Smooth muscle cell (in vitro differentiated cells): ENCODE results near the gene ZNF496. TPM values are rescaled to one million over a fixed set of nuclear protein-coding genes. Genes with fewer than 3 reads are reported as not detected.

Experiments used
- DNase-seq: peaks from one replicate; lab custom pipeline; 2025; ENCODE audit not compliant: unreplicated experiment; lab: John Stamatoyannopoulos, UW
- H2AFZ ChIP-seq: fragments of 200-600 bp; sonication (generic); 2 replicates; pipeline ENCODE4 v1.6.0; 2016; ENCODE audit warnings: antibody characterized with exemption, low read depth, mild to moderate bottlenecking
- H3F3A ChIP-seq: fragments of 200-600 bp; sonication (generic); 2 replicates; pipeline ENCODE4 v1.6.0; 2017; ENCODE audit warnings: antibody characterized with exemption, low read depth
- H3K27ac ChIP-seq: fragments of 200-600 bp; sonication (generic); 2 replicates; pipeline ENCODE4 v1.5.1; 2016; ENCODE audit warnings: low read depth, mild to moderate bottlenecking
- H3K27me3 ChIP-seq: fragments of 200-600 bp; sonication (generic); 2 replicates; pipeline ENCODE4 v1.6.1; 2016; ENCODE audit warnings: low read depth, mild to moderate bottlenecking
- H3K36me3 ChIP-seq: fragments of 200-600 bp; sonication (generic); 2 replicates; pipeline ENCODE4 v1.5.1; 2016; ENCODE audit warnings: low read depth
- H3K4me1 ChIP-seq: fragments of 200-600 bp; sonication (generic); 2 replicates; pipeline ENCODE4 v1.5.1; 2016; ENCODE audit warnings: low read depth
- H3K4me2 ChIP-seq: fragments of 200-600 bp; sonication (generic); 2 replicates; pipeline ENCODE4 v1.6.0; 2016; ENCODE audit warnings: mild to moderate bottlenecking
- H3K4me3 ChIP-seq: fragments of 200-600 bp; sonication (generic); 2 replicates; pipeline ENCODE4 v1.5.1; 2016; ENCODE audit warnings: mild to moderate bottlenecking
- H3K79me2 ChIP-seq: fragments of 200-600 bp; sonication (generic); 2 replicates; pipeline ENCODE4 v1.6.0; 2016; ENCODE audit warnings: low read depth, mild to moderate bottlenecking
- H3K9ac ChIP-seq: fragments of 200-600 bp; sonication (generic); 2 replicates; pipeline ENCODE4 v1.6.0; 2016; ENCODE audit warnings: low read depth
- H3K9me3 ChIP-seq: fragments of 200-600 bp; sonication (generic); replicated peaks from 2 replicates; pipeline ENCODE4 v1.5.1; 2016; ENCODE audit warnings: low read depth
- H4K20me1 ChIP-seq: fragments of 200-600 bp; sonication (generic); 2 replicates; pipeline ENCODE4 v1.6.0; 2016; ENCODE audit warnings: low read depth
- WGBS: methylation state at CpG from one replicate; pipeline ENCODE4 v1.1.7; 2016; ENCODE audit warnings: low lambda C conversion rate; 5-methylcytosine and 5-hydroxymethylcytosine counted together
- polyA plus RNA-seq: library from polyadenylated mRNA; unstranded; fragments of >200 nt; fragmentation: Nextera tagmentation; extraction: Ambion mirVana; gene quantifications from 2 replicates; pipeline ENCODE4 v1.2.1, GENCODE V29; 2016
- total RNA-seq: library from RNA; depleted of rRNA; stranded (reverse); fragments of >200 nt; gene quantifications from 2 replicates; pipeline ENCODE4 v1.2.3, GENCODE V29; 2014
- TF ChIP-seq, protein P1 (sequence below): fragments of 200-600 bp; sonication (generic); IDR thresholded peaks from 2 replicates; pipeline ENCODE4 v1.5.1; 2017; ENCODE audit warnings: borderline replicate concordance, mild to moderate bottlenecking, antibody characterized with exemption; ENCODE audit not compliant: insufficient read depth, poor library complexity, severe bottlenecking

The ZNF496 gene
- total and polyA plus RNA-seq, 2 experiments from 2014 or later = 14.8 to 37.0 TPM

GRCh38 chr1:247332623-247333361, 1.1 kb upstream of the ZNF496 start:
- no peak for DNase-seq
- peak overlapping the region; percentile 69 for H2AFZ ChIP-seq
- H3K4me2 ChIP-seq = peak overlapping the region; percentile 99
- TF ChIP-seq, protein P1, sequence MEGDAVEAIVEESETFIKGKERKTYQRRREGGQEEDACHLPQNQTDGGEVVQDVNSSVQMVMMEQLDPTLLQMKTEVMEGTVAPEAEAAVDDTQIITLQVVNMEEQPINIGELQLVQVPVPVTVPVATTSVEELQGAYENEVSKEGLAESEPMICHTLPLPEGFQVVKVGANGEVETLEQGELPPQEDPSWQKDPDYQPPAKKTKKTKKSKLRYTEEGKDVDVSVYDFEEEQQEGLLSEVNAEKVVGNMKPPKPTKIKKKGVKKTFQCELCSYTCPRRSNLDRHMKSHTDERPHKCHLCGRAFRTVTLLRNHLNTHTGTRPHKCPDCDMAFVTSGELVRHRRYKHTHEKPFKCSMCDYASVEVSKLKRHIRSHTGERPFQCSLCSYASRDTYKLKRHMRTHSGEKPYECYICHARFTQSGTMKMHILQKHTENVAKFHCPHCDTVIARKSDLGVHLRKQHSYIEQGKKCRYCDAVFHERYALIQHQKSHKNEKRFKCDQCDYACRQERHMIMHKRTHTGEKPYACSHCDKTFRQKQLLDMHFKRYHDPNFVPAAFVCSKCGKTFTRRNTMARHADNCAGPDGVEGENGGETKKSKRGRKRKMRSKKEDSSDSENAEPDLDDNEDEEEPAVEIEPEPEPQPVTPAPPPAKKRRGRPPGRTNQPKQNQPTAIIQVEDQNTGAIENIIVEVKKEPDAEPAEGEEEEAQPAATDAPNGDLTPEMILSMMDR = no peak
- peak overlapping the region; percentile 92 for H3K27ac ChIP-seq
- H3K79me2 ChIP-seq = peaks cover 86% of the 10 kb centered on the region
- H3K9ac ChIP-seq = peak overlapping the region; percentile 94
- WGBS = 6% methylated on average over 28 of the region's 28 CpGs
- no peaks in the 10 kb centered on the region for H3K36me3 ChIP-seq
- H3K4me1 ChIP-seq = peaks cover 30% of the 10 kb centered on the region
- no peaks in the 10 kb centered on the region for H3F3A ChIP-seq
- peaks cover 74% of the 10 kb centered on the region for H4K20me1 ChIP-seq
- H3K9me3 ChIP-seq = no peaks in the 10 kb centered on the region
- no peaks in the 10 kb centered on the region for H3K27me3 ChIP-seq
- peak overlapping the region; percentile 98 for H3K4me3 ChIP-seq

- peak overlapping the region; percentile 92 for H3K27ac ChIP-seq
- no peak for DNase-seq
Measured at GRCh38 chr1:247332215-247332622, 552 bp upstream of the ZNF496 start.

GRCh38 chr1:247331172-247331524, 519 bp downstream of the ZNF496 start:
- under 1% methylated on average over 15 of the region's 36 CpGs for WGBS
- H3F3A ChIP-seq = no peaks in the 10 kb centered on the region
- DNase-seq = peak; percentile 56
- H3K9me3 ChIP-seq = no peaks in the 10 kb centered on the region
- peaks cover 72% of the 10 kb centered on the region for H3K79me2 ChIP-seq
- peak overlapping the region; percentile 99 for H3K4me2 ChIP-seq
- peak overlapping the region; percentile 92 for H3K27ac ChIP-seq
- H2AFZ ChIP-seq = peak overlapping the region; percentile 82
- peak overlapping the region; percentile 98 for H3K4me3 ChIP-seq
- TF ChIP-seq, protein P1 = no peak
- H4K20me1 ChIP-seq = peaks cover 65% of the 10 kb centered on the region
- peak overlapping the region; percentile 94 for H3K9ac ChIP-seq
- H3K36me3 ChIP-seq = no peaks in the 10 kb centered on the region
- H3K27me3 ChIP-seq = no peaks in the 10 kb centered on the region
- peaks cover 30% of the 10 kb centered on the region for H3K4me1 ChIP-seq

More at GRCh38 chr1:247332215-247332622, 552 bp upstream of the ZNF496 start:
- peak overlapping the region; percentile 98 for H3K4me3 ChIP-seq
- H3K4me2 ChIP-seq = peak overlapping the region; percentile 99
- peak overlapping the region; percentile 94 for H3K9ac ChIP-seq
- no peaks in the 10 kb centered on the region for H3K36me3 ChIP-seq
- H3K4me1 ChIP-seq = peaks cover 30% of the 10 kb centered on the region
- H2AFZ ChIP-seq = peak overlapping the region; percentile 69
- H3K79me2 ChIP-seq = peaks cover 81% of the 10 kb centered on the region
- peaks cover 69% of the 10 kb centered on the region for H4K20me1 ChIP-seq
- no peaks in the 10 kb centered on the region for H3K27me3 ChIP-seq
- H3F3A ChIP-seq = no peaks in the 10 kb centered on the region
- H3K9me3 ChIP-seq = no peaks in the 10 kb centered on the region
- WGBS = 1% methylated on average over 25 of the region's 38 CpGs
- TF ChIP-seq, protein P1 = no peak
